HL-60 (cell line): ENCODE results near the gene BSND.

ENCODE experiments used
- DNase-seq, 2 experiments: peaks; one replicate each; pipeline ENCODE4 v3.0.0-alpha.2; 2010 to 2020; ENCODE audit warnings: low read depth in 1 of 2, low spot score in 1 of 2
- H3K27ac ChIP-seq: fragments of 250-450 bp; sonication (Bioruptor Pico); replicated peaks from 2 replicates; pipeline ENCODE4 v1.5.1; 2020; ENCODE audit warnings: mild to moderate bottlenecking, moderate library complexity
- H3K27me3 ChIP-seq: fragments of 250-450 bp; sonication (Bioruptor Pico); 2 replicates; pipeline ENCODE4 v1.5.1; 2021; ENCODE audit warnings: mild to moderate bottlenecking, moderate library complexity; ENCODE audit not compliant: insufficient read depth, poor library complexity, severe bottlenecking
- H3K4me3 ChIP-seq: replicated peaks from 2 replicates; pipeline ENCODE4 v1.5.1; 2011; ENCODE audit warnings: mild to moderate bottlenecking, control low read depth, low read length; ENCODE audit not compliant: insufficient read depth
- GABPA ChIP-seq: IDR thresholded peaks from 2 replicates; pipeline ENCODE4 v1.6.1; 2012; ENCODE audit warnings: low read depth
- POLR2AphosphoS5 ChIP-seq: IDR thresholded peaks from 2 replicates; pipeline ENCODE4 v1.6.1; 2012; ENCODE audit warnings: low read depth
- SPI1 ChIP-seq: IDR thresholded peaks from 2 replicates; pipeline ENCODE4 v1.6.1; 2012; ENCODE audit warnings: low read depth, mild to moderate bottlenecking, borderline replicate concordance
- TF ChIP-seq, protein P1 (sequence below): IDR thresholded peaks from one replicate; pipeline ENCODE4 v1.5.1; 2011; ENCODE audit warnings: low read length, control low read depth, inconsistent platforms; ENCODE audit not compliant: insufficient read depth
- TF ChIP-seq, protein P2 (sequence below): IDR thresholded peaks from 2 replicates; pipeline ENCODE4 v1.6.1; 2012; ENCODE audit warnings: low read depth; ENCODE audit not compliant: insufficient replicate concordance

BSND gene

DNA sequence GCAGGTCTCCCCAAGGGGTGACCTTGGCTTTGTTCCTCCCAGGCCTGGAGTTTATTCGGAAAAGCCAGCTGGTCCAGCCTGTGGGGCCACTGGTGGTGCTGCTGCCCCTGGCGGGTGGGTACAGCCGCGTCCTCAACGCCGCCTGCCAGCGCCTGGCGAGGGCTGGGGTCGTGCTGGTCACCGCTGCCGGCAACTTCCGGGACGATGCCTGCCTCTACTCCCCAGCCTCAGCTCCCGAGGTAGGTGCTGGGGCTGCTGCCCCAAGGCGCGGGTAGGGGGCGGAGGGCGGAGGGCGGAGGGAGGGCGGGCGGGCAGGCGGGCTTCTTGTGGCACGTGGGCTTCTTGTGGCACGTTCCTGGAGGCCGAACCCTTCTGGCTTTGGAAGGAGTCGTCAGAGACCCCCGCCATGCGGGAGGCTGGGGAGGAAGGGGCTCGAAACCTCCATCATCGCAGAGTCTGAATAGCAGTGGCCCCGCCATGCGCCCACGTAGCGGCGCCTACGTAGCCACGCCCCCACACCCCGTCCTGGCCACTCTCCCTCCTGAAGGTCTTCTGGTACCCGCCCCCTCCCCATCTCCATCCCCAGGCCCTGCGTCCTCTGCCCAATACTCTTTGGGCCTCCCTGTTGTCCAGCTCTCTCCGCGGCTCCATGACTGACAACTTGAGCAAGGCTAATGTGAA lies 57.4 kb downstream of the BSND start:
- Histone ChIP-seq H3K27ac (no peak overlapping the region), H3K27me3 (no peaks in the 10 kb centered on the region), H3K4me3 (no peak overlapping the region)
- TF ChIP-seq, protein P1, sequence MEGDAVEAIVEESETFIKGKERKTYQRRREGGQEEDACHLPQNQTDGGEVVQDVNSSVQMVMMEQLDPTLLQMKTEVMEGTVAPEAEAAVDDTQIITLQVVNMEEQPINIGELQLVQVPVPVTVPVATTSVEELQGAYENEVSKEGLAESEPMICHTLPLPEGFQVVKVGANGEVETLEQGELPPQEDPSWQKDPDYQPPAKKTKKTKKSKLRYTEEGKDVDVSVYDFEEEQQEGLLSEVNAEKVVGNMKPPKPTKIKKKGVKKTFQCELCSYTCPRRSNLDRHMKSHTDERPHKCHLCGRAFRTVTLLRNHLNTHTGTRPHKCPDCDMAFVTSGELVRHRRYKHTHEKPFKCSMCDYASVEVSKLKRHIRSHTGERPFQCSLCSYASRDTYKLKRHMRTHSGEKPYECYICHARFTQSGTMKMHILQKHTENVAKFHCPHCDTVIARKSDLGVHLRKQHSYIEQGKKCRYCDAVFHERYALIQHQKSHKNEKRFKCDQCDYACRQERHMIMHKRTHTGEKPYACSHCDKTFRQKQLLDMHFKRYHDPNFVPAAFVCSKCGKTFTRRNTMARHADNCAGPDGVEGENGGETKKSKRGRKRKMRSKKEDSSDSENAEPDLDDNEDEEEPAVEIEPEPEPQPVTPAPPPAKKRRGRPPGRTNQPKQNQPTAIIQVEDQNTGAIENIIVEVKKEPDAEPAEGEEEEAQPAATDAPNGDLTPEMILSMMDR, result no peak
- no peak for TF ChIP-seq GABPA
- TF ChIP-seq POLR2AphosphoS5, result no peak
- TF ChIP-seq, protein P2, sequence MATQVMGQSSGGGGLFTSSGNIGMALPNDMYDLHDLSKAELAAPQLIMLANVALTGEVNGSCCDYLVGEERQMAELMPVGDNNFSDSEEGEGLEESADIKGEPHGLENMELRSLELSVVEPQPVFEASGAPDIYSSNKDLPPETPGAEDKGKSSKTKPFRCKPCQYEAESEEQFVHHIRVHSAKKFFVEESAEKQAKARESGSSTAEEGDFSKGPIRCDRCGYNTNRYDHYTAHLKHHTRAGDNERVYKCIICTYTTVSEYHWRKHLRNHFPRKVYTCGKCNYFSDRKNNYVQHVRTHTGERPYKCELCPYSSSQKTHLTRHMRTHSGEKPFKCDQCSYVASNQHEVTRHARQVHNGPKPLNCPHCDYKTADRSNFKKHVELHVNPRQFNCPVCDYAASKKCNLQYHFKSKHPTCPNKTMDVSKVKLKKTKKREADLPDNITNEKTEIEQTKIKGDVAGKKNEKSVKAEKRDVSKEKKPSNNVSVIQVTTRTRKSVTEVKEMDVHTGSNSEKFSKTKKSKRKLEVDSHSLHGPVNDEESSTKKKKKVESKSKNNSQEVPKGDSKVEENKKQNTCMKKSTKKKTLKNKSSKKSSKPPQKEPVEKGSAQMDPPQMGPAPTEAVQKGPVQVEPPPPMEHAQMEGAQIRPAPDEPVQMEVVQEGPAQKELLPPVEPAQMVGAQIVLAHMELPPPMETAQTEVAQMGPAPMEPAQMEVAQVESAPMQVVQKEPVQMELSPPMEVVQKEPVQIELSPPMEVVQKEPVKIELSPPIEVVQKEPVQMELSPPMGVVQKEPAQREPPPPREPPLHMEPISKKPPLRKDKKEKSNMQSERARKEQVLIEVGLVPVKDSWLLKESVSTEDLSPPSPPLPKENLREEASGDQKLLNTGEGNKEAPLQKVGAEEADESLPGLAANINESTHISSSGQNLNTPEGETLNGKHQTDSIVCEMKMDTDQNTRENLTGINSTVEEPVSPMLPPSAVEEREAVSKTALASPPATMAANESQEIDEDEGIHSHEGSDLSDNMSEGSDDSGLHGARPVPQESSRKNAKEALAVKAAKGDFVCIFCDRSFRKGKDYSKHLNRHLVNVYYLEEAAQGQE, result no peak
- TF ChIP-seq SPI1, result no peak
- no peak for DNase-seq

DNA sequence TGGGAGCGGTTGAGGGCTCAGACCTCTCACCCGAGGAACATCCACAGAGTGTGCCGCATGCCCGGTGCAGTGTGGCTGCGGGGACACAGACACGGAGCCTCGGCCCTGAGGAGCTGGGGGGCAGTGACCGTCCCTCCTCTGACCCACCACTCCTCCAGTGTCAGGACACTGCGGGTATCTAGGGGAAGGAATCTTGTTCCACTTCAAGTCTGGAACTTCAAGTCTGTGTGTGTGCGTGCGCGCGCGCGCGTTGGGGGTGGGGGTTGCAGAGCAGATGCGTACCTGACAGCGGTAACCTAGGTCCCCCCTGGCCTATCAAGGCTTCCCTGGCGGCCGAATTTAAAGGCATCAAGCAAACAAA lies 57.9 kb downstream of the BSND start:
- DNase-seq, result no peak
- H3K27ac ChIP-seq, result no peak overlapping the region
- no peaks in the 10 kb centered on the region for H3K27me3 ChIP-seq
- TF ChIP-seq, protein P2, result no peak
- TF ChIP-seq SPI1 (no peak), POLR2AphosphoS5 (no peak), GABPA (no peak)
- TF ChIP-seq, protein P1, result no peak
- H3K4me3 ChIP-seq, result no peak overlapping the region

DNA sequence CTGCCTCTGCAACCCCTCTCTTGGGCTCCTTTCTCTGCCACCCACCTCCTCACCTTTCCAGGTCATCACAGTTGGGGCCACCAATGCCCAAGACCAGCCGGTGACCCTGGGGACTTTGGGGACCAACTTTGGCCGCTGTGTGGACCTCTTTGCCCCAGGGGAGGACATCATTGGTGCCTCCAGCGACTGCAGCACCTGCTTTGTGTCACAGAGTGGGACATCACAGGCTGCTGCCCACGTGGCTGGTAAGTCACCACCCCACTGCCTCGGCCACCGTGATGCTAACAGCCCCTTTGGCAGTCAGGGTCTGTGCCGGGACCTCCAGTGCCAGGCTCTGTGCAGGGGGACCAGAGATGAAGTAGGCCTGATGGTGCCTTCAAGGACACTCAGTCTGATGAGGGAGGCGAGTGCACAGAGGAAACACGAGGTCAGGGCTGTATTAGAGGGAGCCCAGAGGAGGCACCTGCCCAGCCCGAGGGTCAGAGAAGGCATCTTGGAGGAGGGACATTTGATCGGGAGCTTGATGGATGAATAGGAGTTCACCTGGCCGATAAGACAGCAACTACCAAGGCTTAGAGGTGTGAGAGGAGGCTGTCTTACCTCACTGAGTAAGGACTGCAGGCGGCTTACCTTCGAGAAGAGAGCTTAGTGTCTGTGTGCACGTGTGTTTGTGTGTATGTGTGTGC lies 58.7 kb downstream of the BSND start:
- Histone ChIP-seq H3K4me3 (no peak overlapping the region), H3K27ac (no peak overlapping the region), H3K27me3 (no peaks in the 10 kb centered on the region)
- no peak for DNase-seq
- no peak for TF ChIP-seq POLR2AphosphoS5
- TF ChIP-seq, protein P2, result no peak
- TF ChIP-seq SPI1, result no peak
- no peak for TF ChIP-seq GABPA
- TF ChIP-seq, protein P1, result no peak
